Breast epithelium (tissue), 3 donors: ENCODE results near the gene CMTM2.

ENCODE experiments used
- POLR2A ChIP-seq: fragments of 450-650 bp; IDR thresholded peaks from one replicate; pipeline ENCODE4 v1.6.1; 2016; ENCODE audit warnings: antibody characterized with exemption, mild to moderate bottlenecking, moderate library complexity
- POLR2AphosphoS5 ChIP-seq, 3 donors: sonication (generic); formaldehyde crosslinking; IDR thresholded peaks; one replicate each; pipeline ENCODE4 v1.6.1; 2017; ENCODE audit warnings: antibody characterized with exemption in 3 of 3
- TF ChIP-seq, protein P1 (sequence below), 3 donors: fragments of 450-650 bp; IDR thresholded peaks; one replicate each; pipeline ENCODE4 v1.5.1; 2016 to 2017; ENCODE audit warnings: antibody characterized with exemption in 3 of 3, mild to moderate bottlenecking in 3 of 3, moderate library complexity in 3 of 3

DNA sequence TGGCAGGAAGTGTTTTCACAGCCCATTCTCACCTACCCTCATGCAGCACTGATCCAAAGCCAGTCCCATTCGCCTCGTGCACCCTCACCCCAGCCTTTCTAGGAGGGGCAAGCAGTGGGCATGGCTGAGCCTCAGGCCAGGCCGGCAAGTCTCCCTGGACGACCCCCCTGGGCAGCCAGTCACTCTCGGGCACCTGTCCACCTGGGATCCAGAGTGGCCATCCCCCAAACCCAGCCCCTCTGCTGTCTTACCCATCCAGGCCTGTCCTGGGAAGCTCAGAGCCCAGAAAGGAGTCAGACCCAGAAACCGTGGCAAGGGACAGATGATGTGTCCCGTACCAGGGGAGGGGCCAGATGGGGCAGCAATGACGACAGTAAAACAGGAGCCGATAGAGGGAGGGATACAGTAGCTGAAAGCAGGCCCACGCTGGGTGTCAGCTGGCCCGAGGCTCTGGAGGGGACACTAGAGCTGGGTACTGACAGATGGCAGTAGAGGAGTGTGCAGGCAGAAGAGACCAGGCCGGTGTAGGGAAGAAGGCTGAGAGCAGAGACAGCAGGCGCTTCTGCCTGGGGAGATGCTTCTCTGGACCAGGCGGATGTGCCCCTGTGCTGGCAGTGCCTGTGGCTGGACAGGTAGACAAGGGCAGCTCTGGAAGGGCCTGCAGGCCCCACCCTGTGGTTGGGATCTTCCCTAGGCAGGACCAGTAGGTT lies 31.0 kb downstream of the CMTM2 start:
- TF ChIP-seq, protein P1, sequence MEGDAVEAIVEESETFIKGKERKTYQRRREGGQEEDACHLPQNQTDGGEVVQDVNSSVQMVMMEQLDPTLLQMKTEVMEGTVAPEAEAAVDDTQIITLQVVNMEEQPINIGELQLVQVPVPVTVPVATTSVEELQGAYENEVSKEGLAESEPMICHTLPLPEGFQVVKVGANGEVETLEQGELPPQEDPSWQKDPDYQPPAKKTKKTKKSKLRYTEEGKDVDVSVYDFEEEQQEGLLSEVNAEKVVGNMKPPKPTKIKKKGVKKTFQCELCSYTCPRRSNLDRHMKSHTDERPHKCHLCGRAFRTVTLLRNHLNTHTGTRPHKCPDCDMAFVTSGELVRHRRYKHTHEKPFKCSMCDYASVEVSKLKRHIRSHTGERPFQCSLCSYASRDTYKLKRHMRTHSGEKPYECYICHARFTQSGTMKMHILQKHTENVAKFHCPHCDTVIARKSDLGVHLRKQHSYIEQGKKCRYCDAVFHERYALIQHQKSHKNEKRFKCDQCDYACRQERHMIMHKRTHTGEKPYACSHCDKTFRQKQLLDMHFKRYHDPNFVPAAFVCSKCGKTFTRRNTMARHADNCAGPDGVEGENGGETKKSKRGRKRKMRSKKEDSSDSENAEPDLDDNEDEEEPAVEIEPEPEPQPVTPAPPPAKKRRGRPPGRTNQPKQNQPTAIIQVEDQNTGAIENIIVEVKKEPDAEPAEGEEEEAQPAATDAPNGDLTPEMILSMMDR (IDR thresholded peaks at IDR 0.05), result no peak
- no peak for TF ChIP-seq POLR2A
- no peak for TF ChIP-seq POLR2AphosphoS5 (IDR thresholded peaks at IDR 0.05)
